Measurements from ENCODE around the gene INCA1.
A peak's percentile ranks its signal among the peaks of the same experiment; 100 is the strongest.
"Not testable (repeated sequence)": the region's sequence is repeated elsewhere in the genome, so short reads cannot be mapped to it uniquely, and the experiment has no call there.

Gene INCA1

GRCh38 chr17:4997302-4998026 lies at the start of gene INCA1, which contains the start of gene KIF1C:
Gene INCA1, minus strand, starts transcription at chr17:4997522. Its CDS starts 3,085 bp downstream, at chr17:4994437.
Gene KIF1C, plus strand, starts transcription at chr17:4997950. Its CDS starts 2,297 bp downstream, at chr17:5000247.
- Mint-ChIP-seq H3K36me3 (ENCODE audit: insufficient read depth) (peaks cover 11% of the 10 kb centered on the region), H3K4me1 (peaks cover 39% of the 10 kb centered on the region), H3K27me3 (no peaks in the 10 kb centered on the region), H3K4me3 (peak within 1 kb of the TSS; percentile 86), H3K9me3 (no peaks in the 10 kb centered on the region), H3K27ac (ENCODE audit: low read depth) (peak within 1 kb of the TSS; percentile 82)
- peak; percentile 91 for ATAC-seq (replicated peaks; ENCODE audit: extremely low read depth, poor library complexity, severe bottlenecking)
- peak; percentile 86 for DNase-seq (ENCODE audit: low spot score in 2 of 2)

DNA sequence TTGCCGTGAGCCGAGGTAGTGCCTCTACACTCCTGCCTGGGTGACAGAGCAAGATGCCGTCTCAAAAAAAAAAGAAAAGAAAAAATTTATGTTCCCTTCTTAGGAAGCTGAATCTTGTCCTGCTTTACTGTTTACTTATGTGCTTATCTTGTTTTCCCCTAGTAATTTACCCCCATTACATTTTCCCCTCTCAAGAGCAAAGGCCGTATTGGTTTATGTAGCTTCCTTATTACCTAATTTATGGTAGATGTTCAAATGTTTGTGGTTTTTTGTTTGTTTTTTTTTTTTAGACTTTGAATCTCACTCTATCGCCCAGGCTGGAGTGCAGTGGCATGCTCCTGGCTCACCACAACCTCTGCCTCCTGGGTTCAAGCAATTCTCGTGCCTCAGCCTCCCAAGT lies 48.2 kb upstream of the INCA1 start:
- peaks cover 7% of the 10 kb centered on the region for H3K36me3 Mint-ChIP-seq (ENCODE audit: insufficient read depth)
- no peaks in the 10 kb centered on the region for H3K9me3 Mint-ChIP-seq
- DNase-seq (ENCODE audit: low spot score in 2 of 2): no peak
- no peaks in the 10 kb centered on the region for H3K27me3 Mint-ChIP-seq
- H3K4me1 Mint-ChIP-seq: peaks cover 55% of the 10 kb centered on the region
- H3K27ac Mint-ChIP-seq (ENCODE audit: low read depth): peak overlapping the region; percentile 76
- peak overlapping the region; percentile 7 for H3K4me3 Mint-ChIP-seq
- no peak for ATAC-seq (replicated peaks; ENCODE audit: extremely low read depth, poor library complexity, severe bottlenecking)

- no peaks in the 10 kb centered on the region for H3K27me3 Mint-ChIP-seq
- H3K9me3 Mint-ChIP-seq: no peaks in the 10 kb centered on the region
- no peak for ATAC-seq (replicated peaks; ENCODE audit: extremely low read depth, poor library complexity, severe bottlenecking)
- peaks cover 51% of the 10 kb centered on the region for H3K4me1 Mint-ChIP-seq
- no peak for DNase-seq (ENCODE audit: low spot score in 2 of 2)
- H3K36me3 Mint-ChIP-seq (ENCODE audit: insufficient read depth): peaks cover 7% of the 10 kb centered on the region
- peak overlapping the region; percentile 4 for H3K4me3 Mint-ChIP-seq
- H3K27ac Mint-ChIP-seq (ENCODE audit: low read depth): peak overlapping the region; percentile 91
Observed at GRCh38 chr17:5044630-5045029, 47.3 kb upstream of the INCA1 start.

DNA sequence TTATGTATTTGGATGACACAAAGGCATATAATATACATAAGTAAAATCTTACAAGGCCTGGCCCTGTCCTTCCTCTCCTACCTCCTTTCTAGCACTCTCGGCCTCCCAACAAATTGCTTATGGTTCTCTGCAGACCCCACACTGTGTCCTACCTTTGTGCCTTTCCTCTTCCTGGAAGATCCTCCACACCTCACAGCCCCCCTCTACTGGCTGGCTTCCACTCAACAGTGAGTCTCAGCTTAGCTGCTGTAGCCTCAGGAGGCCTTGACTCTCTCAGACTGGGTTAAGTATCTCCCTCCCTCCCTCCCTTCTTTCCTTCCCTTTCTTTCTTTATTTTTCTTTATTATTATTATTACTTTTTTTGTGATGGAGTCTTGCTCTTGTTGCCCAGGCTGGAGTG lies 46.2 kb upstream of the INCA1 start:
- no peak for ATAC-seq (replicated peaks; ENCODE audit: extremely low read depth, poor library complexity, severe bottlenecking)
- H3K4me1 Mint-ChIP-seq: peaks cover 47% of the 10 kb centered on the region

GRCh38 chr17:5042157-5043022 lies 45.1 kb upstream of the INCA1 start:
- no peaks in the 10 kb centered on the region for H3K9me3 Mint-ChIP-seq
- H3K36me3 Mint-ChIP-seq (ENCODE audit: insufficient read depth): peaks cover 2% of the 10 kb centered on the region
- H3K27me3 Mint-ChIP-seq: no peaks in the 10 kb centered on the region
- peak overlapping the region; percentile 81 for H3K4me3 Mint-ChIP-seq
- H3K4me1 Mint-ChIP-seq: peaks cover 43% of the 10 kb centered on the region
- DNase-seq (ENCODE audit: low spot score in 2 of 2) (no peak), ATAC-seq (replicated peaks; ENCODE audit: extremely low read depth, poor library complexity, severe bottlenecking) (peak; percentile 66)
- H3K27ac Mint-ChIP-seq (ENCODE audit: low read depth): peak overlapping the region; percentile 91

More for the DNA sequence above, 46.2 kb upstream of the INCA1 start:
- H3K27ac Mint-ChIP-seq (ENCODE audit: low read depth): peak overlapping the region; percentile 91
- no peaks in the 10 kb centered on the region for H3K9me3 Mint-ChIP-seq
- H3K27me3 Mint-ChIP-seq: no peaks in the 10 kb centered on the region
- DNase-seq (ENCODE audit: low spot score in 2 of 2): no peak
- H3K4me3 Mint-ChIP-seq: peak overlapping the region; percentile 81
- H3K36me3 Mint-ChIP-seq (ENCODE audit: insufficient read depth): peaks cover 2% of the 10 kb centered on the region

DNA sequence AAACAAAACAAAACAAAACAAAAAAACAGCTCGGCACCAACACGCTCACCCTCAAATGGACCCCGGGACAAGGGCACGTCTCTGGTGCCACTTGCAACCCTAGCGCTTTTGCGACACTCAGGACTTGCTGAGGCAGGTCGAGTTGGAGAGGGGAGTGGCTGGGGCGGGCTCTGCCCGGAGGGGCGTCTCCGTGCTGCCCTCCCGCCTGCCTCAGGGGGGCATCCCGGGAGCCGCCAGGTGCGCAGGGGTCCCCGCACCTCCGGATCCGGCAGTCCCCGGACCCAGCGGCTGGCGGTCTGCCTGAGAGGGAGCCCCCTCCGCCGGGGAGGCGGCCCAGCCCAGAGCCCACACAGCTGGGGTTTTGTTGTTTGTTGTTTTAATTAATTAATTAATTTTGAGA lies 38.0 kb upstream of the INCA1 start, which contains the start of gene SLC52A1:
TSS of gene SLC52A1 (minus strand) at position 112 of the 400 bp plus-strand sequence. CDS start 820 bp downstream, outside the sequence.
- no peaks in the 10 kb centered on the region for H3K27me3 Mint-ChIP-seq
- H3K36me3 Mint-ChIP-seq (ENCODE audit: insufficient read depth): peaks cover 3% of the 10 kb centered on the region
- no peaks in the 10 kb centered on the region for H3K9me3 Mint-ChIP-seq
- H3K4me1 Mint-ChIP-seq: peaks cover 28% of the 10 kb centered on the region
- peak within 1 kb of the TSS; percentile 25 for H3K4me3 Mint-ChIP-seq
- peak within 1 kb of the TSS; percentile 41 for H3K27ac Mint-ChIP-seq (ENCODE audit: low read depth)
- DNase-seq (ENCODE audit: low spot score in 2 of 2) (no peak), ATAC-seq (replicated peaks; ENCODE audit: extremely low read depth, poor library complexity, severe bottlenecking) (no peak)

- ATAC-seq (replicated peaks; ENCODE audit: extremely low read depth, poor library complexity, severe bottlenecking) (no peak), DNase-seq (ENCODE audit: low spot score in 2 of 2) (no peak)
- no peaks in the 10 kb centered on the region for H3K9me3 Mint-ChIP-seq
- H3K4me1 Mint-ChIP-seq: peaks cover 26% of the 10 kb centered on the region
- H3K4me3 Mint-ChIP-seq: peak overlapping the region; percentile 25
- H3K27me3 Mint-ChIP-seq: no peaks in the 10 kb centered on the region
- H3K36me3 Mint-ChIP-seq (ENCODE audit: insufficient read depth): peaks cover 3% of the 10 kb centered on the region
- H3K27ac Mint-ChIP-seq (ENCODE audit: low read depth): peak overlapping the region; percentile 41
Observed at GRCh38 chr17:5034651-5035050, 37.3 kb upstream of the INCA1 start.

DNA sequence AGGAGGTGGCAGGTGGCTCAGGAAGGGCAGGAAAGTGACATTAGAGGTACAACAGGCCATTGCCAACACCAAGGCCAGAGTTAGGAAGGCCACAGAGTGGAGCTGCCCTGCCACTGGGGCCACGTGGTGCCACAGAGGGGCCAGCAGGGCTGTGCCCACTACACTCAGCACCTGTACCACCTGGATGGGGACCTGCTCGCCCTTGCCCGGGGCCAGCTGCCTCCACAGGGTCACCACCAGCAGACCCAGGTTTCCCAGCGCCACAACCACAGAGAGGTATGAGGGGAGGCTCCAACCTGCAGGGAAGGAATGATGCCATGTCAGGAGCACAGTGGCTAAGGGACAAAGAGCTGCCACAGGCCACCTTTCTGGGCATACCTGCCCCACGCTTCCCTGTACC lies 36.7 kb upstream of the INCA1 start:
- no peak for DNase-seq (ENCODE audit: low spot score in 2 of 2)
- Mint-ChIP-seq H3K9me3 (no peaks in the 10 kb centered on the region), H3K4me3 (peak overlapping the region; percentile 11), H3K4me1 (peaks cover 24% of the 10 kb centered on the region), H3K27me3 (no peaks in the 10 kb centered on the region), H3K27ac (ENCODE audit: low read depth) (peak overlapping the region; percentile 57), H3K36me3 (ENCODE audit: insufficient read depth) (peaks cover 3% of the 10 kb centered on the region)
- ATAC-seq (replicated peaks; ENCODE audit: extremely low read depth, poor library complexity, severe bottlenecking): no peak

- DNase-seq (ENCODE audit: low spot score in 2 of 2) (no peak), ATAC-seq (replicated peaks; ENCODE audit: extremely low read depth, poor library complexity, severe bottlenecking) (no peak)
- Mint-ChIP-seq H3K27me3 (no peaks in the 10 kb centered on the region), H3K36me3 (ENCODE audit: insufficient read depth) (peaks cover 3% of the 10 kb centered on the region), H3K9me3 (no peaks in the 10 kb centered on the region), H3K27ac (ENCODE audit: low read depth) (peak overlapping the region; percentile 57), H3K4me3 (peak overlapping the region; percentile 11), H3K4me1 (peaks cover 24% of the 10 kb centered on the region)
Observed at GRCh38 chr17:5033352-5034015, 36.2 kb upstream of the INCA1 start.

DNA sequence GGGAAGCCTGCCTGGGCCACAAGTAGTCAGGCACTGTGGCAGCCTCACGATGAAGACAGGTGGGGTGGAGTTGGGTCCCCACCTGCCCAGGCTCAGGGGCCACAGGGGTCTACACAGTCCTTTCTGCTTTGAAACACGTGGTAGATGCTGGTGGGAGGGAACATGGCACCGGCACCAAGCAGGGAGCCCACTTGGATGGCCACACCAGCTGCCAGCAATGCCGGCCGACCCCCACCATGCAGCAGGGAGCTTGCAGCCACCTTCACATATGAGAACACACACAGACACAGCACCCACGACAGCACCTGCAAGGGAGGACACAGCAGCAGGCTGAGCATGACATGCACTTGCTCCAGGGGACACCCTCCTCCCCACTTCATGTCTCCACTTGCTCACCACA lies 35.5 kb upstream of the INCA1 start:
- no peak for ATAC-seq (replicated peaks; ENCODE audit: extremely low read depth, poor library complexity, severe bottlenecking)
- no peak for DNase-seq (ENCODE audit: low spot score in 2 of 2)
- Mint-ChIP-seq H3K9me3 (no peaks in the 10 kb centered on the region), H3K36me3 (ENCODE audit: insufficient read depth) (peaks cover 3% of the 10 kb centered on the region), H3K4me1 (peaks cover 24% of the 10 kb centered on the region), H3K27ac (ENCODE audit: low read depth) (no peak overlapping the region), H3K4me3 (no peak overlapping the region), H3K27me3 (no peaks in the 10 kb centered on the region)

- DNase-seq (ENCODE audit: low spot score in 2 of 2): peak; percentile 79
- Mint-ChIP-seq H3K4me1 (peaks cover 24% of the 10 kb centered on the region), H3K27ac (ENCODE audit: low read depth) (peak overlapping the region; percentile 94), H3K36me3 (ENCODE audit: insufficient read depth) (peaks cover 3% of the 10 kb centered on the region), H3K9me3 (no peaks in the 10 kb centered on the region), H3K27me3 (no peaks in the 10 kb centered on the region), H3K4me3 (peak overlapping the region; percentile 82)
- peak; percentile 81 for ATAC-seq (replicated peaks; ENCODE audit: extremely low read depth, poor library complexity, severe bottlenecking)
Observed at GRCh38 chr17:5031365-5032082, 34.2 kb upstream of the INCA1 start.

DNA sequence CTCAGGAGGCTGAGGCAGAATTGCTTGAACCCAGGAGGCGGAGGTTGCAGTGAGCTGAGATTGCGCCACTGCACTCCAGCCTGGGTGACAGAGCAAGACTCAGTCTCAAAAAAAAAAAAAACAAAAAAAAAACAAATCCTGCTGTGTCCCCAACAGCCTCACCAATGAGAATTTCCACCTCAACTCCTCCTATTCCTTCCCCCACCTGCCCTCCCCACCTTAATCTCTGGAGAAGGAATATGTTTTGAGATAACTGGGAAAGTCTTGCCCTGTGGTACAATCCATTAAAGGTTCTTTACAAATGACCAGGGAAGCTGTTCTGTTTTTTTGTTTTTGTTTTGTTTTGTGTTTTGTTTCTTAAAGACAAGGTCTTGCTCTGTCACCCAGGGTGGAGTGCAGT lies 32.8 kb upstream of the INCA1 start:
- H3K36me3 Mint-ChIP-seq (ENCODE audit: insufficient read depth); H3K27me3 Mint-ChIP-seq; DNase-seq (ENCODE audit: low spot score in 2 of 2); ATAC-seq (replicated peaks; ENCODE audit: extremely low read depth, poor library complexity, severe bottlenecking); H3K27ac Mint-ChIP-seq (ENCODE audit: low read depth); H3K9me3 Mint-ChIP-seq: not testable (repeated sequence)
- peaks cover 24% of the 10 kb centered on the region for H3K4me1 Mint-ChIP-seq
- H3K4me3 Mint-ChIP-seq: peak overlapping the region; percentile 82
